H9 (cell line): ENCODE data around the gene PRMT6. TPM values are rescaled to one million over a fixed set of nuclear protein-coding genes. Genes with fewer than 3 reads are reported as not detected.

Experiments used
- DNase-seq: peaks from one replicate; pipeline ENCODE4 v3.0.0-alpha.2; 2017
- H2AFZ ChIP-seq: one replicate; pipeline ENCODE4 v1.6.1; 2013; ENCODE audit warnings: mild to moderate bottlenecking, low read length, control low read depth, moderate library complexity
- H2AK5ac ChIP-seq: 2 replicates; pipeline ENCODE4 v1.6.1; 2013; ENCODE audit warnings: low read length, control low read depth, mixed read lengths; ENCODE audit not compliant: insufficient read length
- H2BK120ac ChIP-seq: one replicate; pipeline ENCODE4 v1.6.1; 2013; ENCODE audit warnings: low read depth, mild to moderate bottlenecking, low read length, control low read depth, inconsistent platforms; ENCODE audit not compliant: poor library complexity, severe bottlenecking
- H2BK12ac ChIP-seq: 2 replicates; pipeline ENCODE4 v1.6.1; 2013; ENCODE audit warnings: low read length, control low read depth, mixed read lengths, low read depth; ENCODE audit not compliant: insufficient read length
- H2BK15ac ChIP-seq: 2 replicates; pipeline ENCODE4 v1.6.1; 2013; ENCODE audit warnings: low read depth, low read length, control low read depth
- H2BK20ac ChIP-seq: one replicate; pipeline ENCODE4 v1.6.1; 2013; ENCODE audit warnings: low read depth, mild to moderate bottlenecking, low read length, control low read depth, inconsistent platforms; ENCODE audit not compliant: poor library complexity, severe bottlenecking
- H2BK5ac ChIP-seq: 2 replicates; pipeline ENCODE4 v1.6.1; 2013; ENCODE audit warnings: low read length, control low read depth, mixed read lengths; ENCODE audit not compliant: insufficient read length
- H3K14ac ChIP-seq: 2 replicates; pipeline ENCODE4 v1.6.1; 2013; ENCODE audit warnings: low read length, control low read depth; ENCODE audit not compliant: insufficient read depth
- H3K18ac ChIP-seq: 2 replicates; pipeline ENCODE4 v1.6.1; 2013; ENCODE audit warnings: low read depth, mild to moderate bottlenecking, mixed read lengths, low read length, control low read depth; ENCODE audit not compliant: insufficient read length
- H3K23ac ChIP-seq: 2 replicates; pipeline ENCODE4 v1.6.1; 2013; ENCODE audit warnings: low read length, control low read depth, mixed read lengths, low read depth; ENCODE audit not compliant: insufficient read length
- H3K23me2 ChIP-seq: 2 replicates; pipeline ENCODE4 v1.6.1; 2013; ENCODE audit warnings: low read depth, mild to moderate bottlenecking, mixed read lengths, low read length, control low read depth; ENCODE audit not compliant: insufficient read length, poor library complexity, severe bottlenecking
- H3K27ac ChIP-seq: 2 replicates; pipeline ENCODE4 v1.5.1; 2013; ENCODE audit warnings: low read length, control low read depth, mixed read lengths, low read depth; ENCODE audit not compliant: insufficient read length
- H3K27me3 ChIP-seq: 2 replicates; pipeline ENCODE4 v1.6.1; 2013; ENCODE audit warnings: low read length, control low read depth, inconsistent platforms; ENCODE audit not compliant: insufficient read depth
- H3K4ac ChIP-seq: 2 replicates; pipeline ENCODE4 v1.6.1; 2013; ENCODE audit warnings: low read depth, mild to moderate bottlenecking, control low read depth, inconsistent platforms, low read length, moderate library complexity
- H3K4me1 ChIP-seq: 2 replicates; pipeline ENCODE4 v1.6.1; 2013; ENCODE audit warnings: low read length, control low read depth, inconsistent platforms; ENCODE audit not compliant: insufficient read depth
- H3K4me2 ChIP-seq: 2 replicates; pipeline ENCODE4 v1.6.1; 2013; ENCODE audit warnings: low read length, control low read depth, mixed read lengths; ENCODE audit not compliant: insufficient read length, insufficient read depth
- H3K56ac ChIP-seq: 2 replicates; pipeline ENCODE4 v1.6.1; 2013; ENCODE audit warnings: low read depth, mild to moderate bottlenecking, mixed read lengths, low read length, control low read depth; ENCODE audit not compliant: insufficient read length
- H3K79me1 ChIP-seq: 2 replicates; pipeline ENCODE4 v1.6.1; 2013; ENCODE audit warnings: low read depth, mild to moderate bottlenecking, moderate library complexity, low read length, control low read depth, inconsistent platforms; ENCODE audit not compliant: insufficient read depth, poor library complexity, severe bottlenecking
- H3K79me2 ChIP-seq: 2 replicates; pipeline ENCODE4 v1.6.1; 2013; ENCODE audit warnings: low read length, control low read depth, inconsistent platforms; ENCODE audit not compliant: insufficient read depth
- H3K9ac ChIP-seq: 2 replicates; pipeline ENCODE4 v1.6.1; 2013; ENCODE audit warnings: low read length, control low read depth, mixed read lengths; ENCODE audit not compliant: insufficient read length; ENCODE audit errors: extremely low read depth
- H3K9me3 ChIP-seq: one replicate; pipeline ENCODE4 v1.6.1; 2013; ENCODE audit warnings: low read depth, low read length, inconsistent platforms; ENCODE audit not compliant: control insufficient read depth
- H3T11ph ChIP-seq: one replicate; pipeline ENCODE4 v1.6.1; 2013; ENCODE audit warnings: mild to moderate bottlenecking, low read length, control low read depth, inconsistent platforms
- H4K20me1 ChIP-seq: one replicate; pipeline ENCODE4 v1.6.1; 2013; ENCODE audit not compliant: control insufficient read depth, insufficient read length, insufficient read depth
- H4K5ac ChIP-seq: 2 replicates; pipeline ENCODE4 v1.6.1; 2013; ENCODE audit warnings: low read depth, mild to moderate bottlenecking, mixed read lengths, low read length, control low read depth; ENCODE audit not compliant: insufficient read length
- H4K8ac ChIP-seq: replicated peaks from 2 replicates; pipeline ENCODE4 v1.6.1; 2013; ENCODE audit warnings: low read length, control low read depth, mixed read lengths, low read depth; ENCODE audit not compliant: insufficient read length
- H4K91ac ChIP-seq: 2 replicates; pipeline ENCODE4 v1.6.1; 2013; ENCODE audit warnings: low read depth, mild to moderate bottlenecking, moderate library complexity, mixed read lengths, low read length, control low read depth; ENCODE audit not compliant: insufficient read length
- H3K27ac Mint-ChIP-seq, 3 experiments: 2 replicates in 2 of 3; 3 replicates in 1 of 3; pipeline ENCODE4 v1.8.0; 2020 to 2021; ENCODE audit warnings: mixed read lengths in 3 of 3, mild to moderate bottlenecking in 1 of 3, moderate library complexity in 1 of 3
- H3K27me3 Mint-ChIP-seq: 2 replicates; pipeline ENCODE4 v1.8.0; 2021; ENCODE audit warnings: low read depth, mild to moderate bottlenecking, moderate library complexity, mixed read lengths
- H3K36me3 Mint-ChIP-seq, 3 experiments: 2 replicates in 2 of 3; 3 replicates in 1 of 3; pipeline ENCODE4 v1.8.0; 2020 to 2021; ENCODE audit warnings: low read depth in 3 of 3, mixed read lengths in 3 of 3; ENCODE audit not compliant: insufficient read depth in 1 of 3
- H3K4me1 Mint-ChIP-seq, 2 experiments: 2 replicates each; pipeline ENCODE4 v1.8.0; 2020; ENCODE audit warnings: mixed read lengths in 2 of 2
- H3K4me3 Mint-ChIP-seq, 2 experiments: 2 replicates in 1 of 2; 3 replicates in 1 of 2; pipeline ENCODE4 v1.8.0; 2020 to 2021; ENCODE audit warnings: mild to moderate bottlenecking in 2 of 2, mixed read lengths in 2 of 2, moderate library complexity in 1 of 2
- H3K9me3 Mint-ChIP-seq, 2 experiments: 2 replicates in 1 of 2; 3 replicates in 1 of 2; pipeline ENCODE4 v1.8.0; 2020; ENCODE audit warnings: mild to moderate bottlenecking in 2 of 2, mixed read lengths in 2 of 2, moderate library complexity in 1 of 2
- WGBS: extraction: QIAGEN DNeasy Blood & Tissue Kit; methylation state at CpG from one replicate; pipeline ENCODE4 v1.1.7; 2013; ENCODE audit warnings: missing lambda C conversion rate, low lambda C conversion rate, mixed read lengths; ENCODE audit not compliant: insufficient read length; ENCODE audit errors: extremely low coverage; 5-methylcytosine and 5-hydroxymethylcytosine counted together
- total RNA-seq: library from RNA; stranded (reverse); gene quantifications from 2 replicates; pipeline ENCODE4 v1.2.1, GENCODE V29; 2021
- TF ChIP-seq, protein P1 (sequence below): fragments of 200-600 bp; sonication (generic); conservative IDR thresholded peaks from 3 replicates; pipeline ENCODE4 v1.8.0; 2021; ENCODE audit warnings: antibody characterized with exemption, mild to moderate bottlenecking

The PRMT6 gene
- total RNA-seq, 1 experiment from 2014 or later: 37.5 TPM

GRCh38 chr1:107016376-107016978 is 40.0 kb upstream of the PRMT6 start:
- H3K4me3 Mint-ChIP-seq: no peak overlapping the region

More at GRCh38 chr1:107016376-107016978, 40.0 kb upstream of the PRMT6 start:
- H3K36me3 Mint-ChIP-seq: no peaks in the 10 kb centered on the region
- Histone ChIP-seq H3T11ph (no peak overlapping the region), H2BK5ac (no peak overlapping the region), H3K9me3 (no peaks in the 10 kb centered on the region), H3K9ac (no peak overlapping the region), H2BK12ac (no peak overlapping the region), H3K18ac (no peak overlapping the region), H2BK120ac (no peak overlapping the region), H4K5ac (no peak overlapping the region), H3K23me2 (no peaks in the 10 kb centered on the region), H4K20me1 (no peaks in the 10 kb centered on the region), H3K4ac (no peak overlapping the region), H3K79me2 (no peaks in the 10 kb centered on the region), H3K14ac (no peak overlapping the region), H2AK5ac (no peak overlapping the region), H2AFZ (no peak overlapping the region), H3K56ac (no peak overlapping the region), H4K91ac (no peak overlapping the region), H3K27ac (no peak overlapping the region), H2BK20ac (no peak overlapping the region), H2BK15ac (no peak overlapping the region), H3K79me1 (no peaks in the 10 kb centered on the region), H3K27me3 (no peaks in the 10 kb centered on the region), H3K4me2 (no peak overlapping the region), H4K8ac (no peak overlapping the region), H3K4me1 (no peaks in the 10 kb centered on the region), H3K23ac (no peak overlapping the region)
- no peaks in the 10 kb centered on the region for H3K9me3 Mint-ChIP-seq
- no peaks in the 10 kb centered on the region for H3K27me3 Mint-ChIP-seq
- no peak for DNase-seq
- H3K4me1 Mint-ChIP-seq: peaks cover 14% of the 10 kb centered on the region in 2 experiments
- TF ChIP-seq, protein P1, sequence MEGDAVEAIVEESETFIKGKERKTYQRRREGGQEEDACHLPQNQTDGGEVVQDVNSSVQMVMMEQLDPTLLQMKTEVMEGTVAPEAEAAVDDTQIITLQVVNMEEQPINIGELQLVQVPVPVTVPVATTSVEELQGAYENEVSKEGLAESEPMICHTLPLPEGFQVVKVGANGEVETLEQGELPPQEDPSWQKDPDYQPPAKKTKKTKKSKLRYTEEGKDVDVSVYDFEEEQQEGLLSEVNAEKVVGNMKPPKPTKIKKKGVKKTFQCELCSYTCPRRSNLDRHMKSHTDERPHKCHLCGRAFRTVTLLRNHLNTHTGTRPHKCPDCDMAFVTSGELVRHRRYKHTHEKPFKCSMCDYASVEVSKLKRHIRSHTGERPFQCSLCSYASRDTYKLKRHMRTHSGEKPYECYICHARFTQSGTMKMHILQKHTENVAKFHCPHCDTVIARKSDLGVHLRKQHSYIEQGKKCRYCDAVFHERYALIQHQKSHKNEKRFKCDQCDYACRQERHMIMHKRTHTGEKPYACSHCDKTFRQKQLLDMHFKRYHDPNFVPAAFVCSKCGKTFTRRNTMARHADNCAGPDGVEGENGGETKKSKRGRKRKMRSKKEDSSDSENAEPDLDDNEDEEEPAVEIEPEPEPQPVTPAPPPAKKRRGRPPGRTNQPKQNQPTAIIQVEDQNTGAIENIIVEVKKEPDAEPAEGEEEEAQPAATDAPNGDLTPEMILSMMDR: no peak
- H3K27ac Mint-ChIP-seq: no peak overlapping the region
- no CpG with 5 or more reads among the region's 3 CpGs for WGBS
